Measurements from ENCODE around the gene HK2.

DNA sequence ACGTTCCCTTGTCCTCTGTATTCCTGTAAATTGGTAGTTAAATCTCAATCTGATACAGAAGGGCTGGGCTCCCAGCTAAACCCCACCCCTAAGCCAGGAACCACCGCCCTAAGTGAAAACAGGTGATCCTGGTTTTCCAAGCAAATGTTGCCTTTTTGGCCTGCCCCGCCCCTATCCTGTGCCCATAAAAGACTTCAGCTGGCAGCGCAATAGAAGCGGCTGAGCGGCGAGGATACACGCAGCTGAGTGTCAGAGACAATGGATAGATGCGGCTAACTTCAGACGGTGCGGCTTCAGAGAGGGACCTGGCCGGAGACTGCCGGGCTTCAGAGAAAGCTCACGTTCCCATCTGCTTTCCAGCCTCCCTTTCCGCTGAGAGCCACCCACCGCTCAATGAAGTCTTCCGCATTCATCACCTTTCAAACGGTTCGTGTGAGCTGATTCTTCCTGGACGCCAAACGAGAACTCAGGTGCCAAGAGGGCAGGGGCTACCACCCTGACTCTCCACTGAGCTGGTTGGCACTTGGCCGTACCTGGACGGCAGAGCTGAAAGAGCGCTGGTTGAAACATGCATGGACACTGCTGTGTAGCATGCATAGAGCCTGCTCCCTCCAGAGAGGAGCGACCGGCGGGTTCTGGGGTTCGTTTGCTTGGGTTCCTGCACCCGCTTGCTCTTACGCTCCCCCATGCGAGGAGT lies 75.0 kb downstream of the HK2 start:
- TF ChIP-seq CTCF (conservative IDR thresholded peaks at IDR 0.05; ENCODE audit: low read depth, low read length) (no peak), RAD21 (IDR thresholded peaks at IDR 0.05; ENCODE audit: low read length) (no peak), BHLHE40 (IDR thresholded peaks at IDR 0.05; ENCODE audit: low read depth, low read length) (no peak), MAZ (IDR thresholded peaks at IDR 0.05; ENCODE audit: borderline replicate concordance, low read depth, low read length) (no peak), RCOR1 (IDR thresholded peaks at IDR 0.05; ENCODE audit: insufficient replicate concordance, low read length) (no peak), POLR2A (IDR thresholded peaks at IDR 0.05; ENCODE audit: low read depth, low read length) (no peak)

Measured in IMR-90 (cell line).